Measurements from ENCODE around the gene ZBTB7A. TPM values are rescaled to one million over a fixed set of nuclear protein-coding genes. Genes with fewer than 3 reads are reported as not detected.

The ZBTB7A gene
- total RNA-seq, 1 experiment from 2014 or later: 49.5 TPM

DNA sequence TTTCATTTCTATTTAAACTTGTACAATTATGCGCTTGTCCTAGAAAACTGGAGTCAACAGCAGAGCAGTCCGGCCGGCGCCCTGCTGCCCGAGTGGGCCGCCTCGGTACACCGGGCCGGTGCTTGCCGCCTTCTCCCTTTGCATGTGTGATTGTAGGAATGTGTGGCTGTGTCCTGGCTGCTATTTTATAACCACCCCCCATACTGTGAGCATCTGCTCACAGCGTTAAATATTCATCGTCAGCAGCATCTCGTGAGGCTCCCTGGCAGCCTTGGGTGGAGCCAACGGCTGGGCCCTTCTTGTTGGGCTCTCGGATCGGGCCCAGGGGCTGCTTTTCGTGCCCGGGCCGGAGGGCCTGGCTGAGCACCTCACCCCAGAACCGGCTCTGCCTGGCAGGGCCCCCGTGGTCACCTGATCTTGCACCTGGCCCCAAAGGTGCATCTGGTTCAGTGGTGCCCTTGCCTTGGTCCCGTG is 48.5 kb downstream of the ZBTB7A start:
- no peaks in the 10 kb centered on the region for H3K9me3 ChIP-seq (ENCODE audit: control insufficient read depth in 1 of 2, insufficient read depth in 1 of 2, low read depth in 1 of 2, low read length in 2 of 2)
- H3K36me3 ChIP-seq (ENCODE audit: control insufficient read depth in 1 of 2, insufficient read depth in 2 of 2, low read length in 2 of 2): peaks cover 3 to 5% of the 10 kb centered on the region in 2 experiments; a peak in 3 of 4 replicates
- H3K27me3 ChIP-seq (ENCODE audit: insufficient read depth, low read length): no peaks in the 10 kb centered on the region
- no TSS peak for BruUV-seq (replicated peaks)
- CTCF ChIA-PET: no interaction called here
- POLR2A ChIA-PET: no interaction called here
- no peak overlapping the region for H3K4me3 ChIP-seq (replicated peaks in 1 of 2; ENCODE audit: low read depth in 1 of 2, low read length in 2 of 2)
- H3K9me2 ChIP-seq (ENCODE audit: insufficient read depth): no peaks in the 10 kb centered on the region
- TF ChIP-seq, protein P1, sequence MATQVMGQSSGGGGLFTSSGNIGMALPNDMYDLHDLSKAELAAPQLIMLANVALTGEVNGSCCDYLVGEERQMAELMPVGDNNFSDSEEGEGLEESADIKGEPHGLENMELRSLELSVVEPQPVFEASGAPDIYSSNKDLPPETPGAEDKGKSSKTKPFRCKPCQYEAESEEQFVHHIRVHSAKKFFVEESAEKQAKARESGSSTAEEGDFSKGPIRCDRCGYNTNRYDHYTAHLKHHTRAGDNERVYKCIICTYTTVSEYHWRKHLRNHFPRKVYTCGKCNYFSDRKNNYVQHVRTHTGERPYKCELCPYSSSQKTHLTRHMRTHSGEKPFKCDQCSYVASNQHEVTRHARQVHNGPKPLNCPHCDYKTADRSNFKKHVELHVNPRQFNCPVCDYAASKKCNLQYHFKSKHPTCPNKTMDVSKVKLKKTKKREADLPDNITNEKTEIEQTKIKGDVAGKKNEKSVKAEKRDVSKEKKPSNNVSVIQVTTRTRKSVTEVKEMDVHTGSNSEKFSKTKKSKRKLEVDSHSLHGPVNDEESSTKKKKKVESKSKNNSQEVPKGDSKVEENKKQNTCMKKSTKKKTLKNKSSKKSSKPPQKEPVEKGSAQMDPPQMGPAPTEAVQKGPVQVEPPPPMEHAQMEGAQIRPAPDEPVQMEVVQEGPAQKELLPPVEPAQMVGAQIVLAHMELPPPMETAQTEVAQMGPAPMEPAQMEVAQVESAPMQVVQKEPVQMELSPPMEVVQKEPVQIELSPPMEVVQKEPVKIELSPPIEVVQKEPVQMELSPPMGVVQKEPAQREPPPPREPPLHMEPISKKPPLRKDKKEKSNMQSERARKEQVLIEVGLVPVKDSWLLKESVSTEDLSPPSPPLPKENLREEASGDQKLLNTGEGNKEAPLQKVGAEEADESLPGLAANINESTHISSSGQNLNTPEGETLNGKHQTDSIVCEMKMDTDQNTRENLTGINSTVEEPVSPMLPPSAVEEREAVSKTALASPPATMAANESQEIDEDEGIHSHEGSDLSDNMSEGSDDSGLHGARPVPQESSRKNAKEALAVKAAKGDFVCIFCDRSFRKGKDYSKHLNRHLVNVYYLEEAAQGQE (IDR thresholded peaks at IDR 0.05; ENCODE audit: low read depth): no peak
- TF ChIP-seq ZNF274 (IDR thresholded peaks at IDR 0.05; ENCODE audit: low read depth, low read length) (no peak), SRF (IDR thresholded peaks at IDR 0.05; ENCODE audit: low read depth) (no peak), ELF1 (IDR thresholded peaks at IDR 0.05; ENCODE audit: borderline replicate concordance, low read depth) (no peak), EGR1 (IDR thresholded peaks at IDR 0.05; ENCODE audit: low read depth) (no peak), EZH2phosphoT487 (IDR thresholded peaks at IDR 0.05; ENCODE audit: borderline replicate concordance) (no peak), CEBPB (IDR thresholded peaks at IDR 0.05; ENCODE audit: low read depth) (no peak), POLR2A (IDR thresholded peaks at IDR 0.05; ENCODE audit: borderline replicate concordance, extremely low read depth, insufficient read depth, insufficient read length) (no peak), RAD21 (IDR thresholded peaks at IDR 0.05; ENCODE audit: low read depth) (no peak), SIN3A (IDR thresholded peaks at IDR 0.05; ENCODE audit: low read depth) (no peak), TCF7L2 (IDR thresholded peaks at IDR 0.05; ENCODE audit: borderline replicate concordance, extremely low read depth, insufficient read depth, insufficient read length) (no peak), POLR2AphosphoS5 (IDR thresholded peaks at IDR 0.05; ENCODE audit: low read depth, low read length) (no peak), CBX3 (IDR thresholded peaks at IDR 0.05; ENCODE audit: low read depth) (no peak), ZFX (IDR thresholded peaks at IDR 0.05) (no peak)
- TF ChIP-seq, protein P2, sequence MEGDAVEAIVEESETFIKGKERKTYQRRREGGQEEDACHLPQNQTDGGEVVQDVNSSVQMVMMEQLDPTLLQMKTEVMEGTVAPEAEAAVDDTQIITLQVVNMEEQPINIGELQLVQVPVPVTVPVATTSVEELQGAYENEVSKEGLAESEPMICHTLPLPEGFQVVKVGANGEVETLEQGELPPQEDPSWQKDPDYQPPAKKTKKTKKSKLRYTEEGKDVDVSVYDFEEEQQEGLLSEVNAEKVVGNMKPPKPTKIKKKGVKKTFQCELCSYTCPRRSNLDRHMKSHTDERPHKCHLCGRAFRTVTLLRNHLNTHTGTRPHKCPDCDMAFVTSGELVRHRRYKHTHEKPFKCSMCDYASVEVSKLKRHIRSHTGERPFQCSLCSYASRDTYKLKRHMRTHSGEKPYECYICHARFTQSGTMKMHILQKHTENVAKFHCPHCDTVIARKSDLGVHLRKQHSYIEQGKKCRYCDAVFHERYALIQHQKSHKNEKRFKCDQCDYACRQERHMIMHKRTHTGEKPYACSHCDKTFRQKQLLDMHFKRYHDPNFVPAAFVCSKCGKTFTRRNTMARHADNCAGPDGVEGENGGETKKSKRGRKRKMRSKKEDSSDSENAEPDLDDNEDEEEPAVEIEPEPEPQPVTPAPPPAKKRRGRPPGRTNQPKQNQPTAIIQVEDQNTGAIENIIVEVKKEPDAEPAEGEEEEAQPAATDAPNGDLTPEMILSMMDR (IDR thresholded peaks at IDR 0.05 in 2 of 3, conservative IDR thresholded peaks at IDR 0.05 in 1 of 3; ENCODE audit: borderline replicate concordance in 1 of 3, insufficient read depth in 1 of 3, low read depth in 2 of 3, low read length in 2 of 3): no peak
- TF ChIP-seq, protein P3, sequence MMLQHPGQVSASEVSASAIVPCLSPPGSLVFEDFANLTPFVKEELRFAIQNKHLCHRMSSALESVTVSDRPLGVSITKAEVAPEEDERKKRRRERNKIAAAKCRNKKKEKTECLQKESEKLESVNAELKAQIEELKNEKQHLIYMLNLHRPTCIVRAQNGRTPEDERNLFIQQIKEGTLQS (IDR thresholded peaks at IDR 0.05): no peak
- TF ChIP-seq, protein P4, sequence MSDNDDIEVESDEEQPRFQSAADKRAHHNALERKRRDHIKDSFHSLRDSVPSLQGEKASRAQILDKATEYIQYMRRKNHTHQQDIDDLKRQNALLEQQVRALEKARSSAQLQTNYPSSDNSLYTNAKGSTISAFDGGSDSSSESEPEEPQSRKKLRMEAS (IDR thresholded peaks at IDR 0.05): no peak
- H3K4me2 ChIP-seq (ENCODE audit: low read length): no peak overlapping the region
- no peak for DNase-seq (ENCODE audit: low read depth, low spot score)
- intact Hi-C loops (cut with micrococcal nuclease): no loop called here
- H3K79me2 ChIP-seq (ENCODE audit: insufficient read depth, low read length): peaks cover 69% of the 10 kb centered on the region
- H3K27ac ChIP-seq (ENCODE audit: low read depth, low read length): no peak overlapping the region
- H3K9ac ChIP-seq (ENCODE audit: low read length): no peak overlapping the region
- H2AFZ ChIP-seq (ENCODE audit: low read depth, low read length, poor library complexity, severe bottlenecking): no peak overlapping the region
- RAD21 ChIA-PET (ENCODE audit: low non-redundant PET in 1 of 2, low total read pairs in 2 of 2, uncharacterized antibody in 2 of 2, unreplicated experiment in 2 of 2): no interaction called here
- H4K20me1 ChIP-seq (ENCODE audit: insufficient read depth): no peaks in the 10 kb centered on the region
- no peaks in the 10 kb centered on the region for H3K4me1 ChIP-seq (ENCODE audit: control insufficient read depth in 1 of 2, insufficient read depth in 2 of 2, low read length in 2 of 2)
- no peak for ATAC-seq
